Smooth muscle cell (in vitro differentiated cells): ENCODE data around the gene SLC12A6. TPM values are rescaled to one million over a fixed set of nuclear protein-coding genes. Genes with fewer than 3 reads are reported as not detected.
"Not testable (repeated sequence)": the region's sequence is repeated elsewhere in the genome, so short reads cannot be mapped to it uniquely, and the experiment has no call there.

Experiments used
- DNase-seq: peaks from one replicate; lab custom pipeline; 2025; ENCODE audit not compliant: unreplicated experiment; lab: John Stamatoyannopoulos, UW
- H2AFZ ChIP-seq: fragments of 200-600 bp; sonication (generic); 2 replicates; pipeline ENCODE4 v1.6.0; 2016; ENCODE audit warnings: antibody characterized with exemption, low read depth, mild to moderate bottlenecking
- H3F3A ChIP-seq: fragments of 200-600 bp; sonication (generic); 2 replicates; pipeline ENCODE4 v1.6.0; 2017; ENCODE audit warnings: antibody characterized with exemption, low read depth
- H3K27ac ChIP-seq: fragments of 200-600 bp; sonication (generic); 2 replicates; pipeline ENCODE4 v1.5.1; 2016; ENCODE audit warnings: low read depth, mild to moderate bottlenecking
- H3K27me3 ChIP-seq: fragments of 200-600 bp; sonication (generic); 2 replicates; pipeline ENCODE4 v1.6.1; 2016; ENCODE audit warnings: low read depth, mild to moderate bottlenecking
- H3K36me3 ChIP-seq: fragments of 200-600 bp; sonication (generic); 2 replicates; pipeline ENCODE4 v1.5.1; 2016; ENCODE audit warnings: low read depth
- H3K4me1 ChIP-seq: fragments of 200-600 bp; sonication (generic); 2 replicates; pipeline ENCODE4 v1.5.1; 2016; ENCODE audit warnings: low read depth
- H3K4me2 ChIP-seq: fragments of 200-600 bp; sonication (generic); 2 replicates; pipeline ENCODE4 v1.6.0; 2016; ENCODE audit warnings: mild to moderate bottlenecking
- H3K4me3 ChIP-seq: fragments of 200-600 bp; sonication (generic); 2 replicates; pipeline ENCODE4 v1.5.1; 2016; ENCODE audit warnings: mild to moderate bottlenecking
- H3K79me2 ChIP-seq: fragments of 200-600 bp; sonication (generic); 2 replicates; pipeline ENCODE4 v1.6.0; 2016; ENCODE audit warnings: low read depth, mild to moderate bottlenecking
- H3K9ac ChIP-seq: fragments of 200-600 bp; sonication (generic); 2 replicates; pipeline ENCODE4 v1.6.0; 2016; ENCODE audit warnings: low read depth
- H3K9me3 ChIP-seq: fragments of 200-600 bp; sonication (generic); replicated peaks from 2 replicates; pipeline ENCODE4 v1.5.1; 2016; ENCODE audit warnings: low read depth
- H4K20me1 ChIP-seq: fragments of 200-600 bp; sonication (generic); 2 replicates; pipeline ENCODE4 v1.6.0; 2016; ENCODE audit warnings: low read depth
- WGBS: methylation state at CpG from one replicate; pipeline ENCODE4 v1.1.7; 2016; ENCODE audit warnings: low lambda C conversion rate; 5-methylcytosine and 5-hydroxymethylcytosine counted together
- polyA plus RNA-seq: library from polyadenylated mRNA; unstranded; fragments of >200 nt; fragmentation: Nextera tagmentation; extraction: Ambion mirVana; gene quantifications from 2 replicates; pipeline ENCODE4 v1.2.1, GENCODE V29; 2016
- total RNA-seq: library from RNA; depleted of rRNA; stranded (reverse); fragments of >200 nt; gene quantifications from 2 replicates; pipeline ENCODE4 v1.2.3, GENCODE V29; 2014
- TF ChIP-seq, protein P1 (sequence below): fragments of 200-600 bp; sonication (generic); IDR thresholded peaks from 2 replicates; pipeline ENCODE4 v1.5.1; 2017; ENCODE audit warnings: borderline replicate concordance, mild to moderate bottlenecking, antibody characterized with exemption; ENCODE audit not compliant: insufficient read depth, poor library complexity, severe bottlenecking

SLC12A6 gene
- total and polyA plus RNA-seq, 2 experiments from 2014 or later, result 3.0 to 11.3 TPM

DNA sequence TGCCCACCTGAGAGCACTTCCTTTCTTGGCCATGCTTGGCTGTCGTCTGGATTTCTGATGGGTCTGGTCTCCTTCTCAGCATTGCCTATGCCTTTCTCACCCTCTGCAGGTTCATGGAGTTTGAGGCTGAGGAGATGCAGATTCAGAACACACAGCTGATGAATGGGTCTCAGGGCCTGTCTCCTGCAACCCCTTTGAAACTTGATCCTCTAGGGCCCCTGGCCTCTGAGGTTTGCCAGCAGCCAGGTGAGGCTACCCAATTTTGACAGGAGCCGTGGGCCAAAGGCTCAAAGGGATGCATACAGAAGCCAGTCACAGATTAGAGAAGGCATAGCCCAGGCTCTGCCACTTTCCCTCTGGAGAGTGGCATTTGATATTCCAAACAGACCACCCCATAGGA lies 16.0 kb upstream of the SLC12A6 start:
- H3K79me2 ChIP-seq, result no peaks in the 10 kb centered on the region
- no peaks in the 10 kb centered on the region for H4K20me1 ChIP-seq
- no peak overlapping the region for H2AFZ ChIP-seq
- no peaks in the 10 kb centered on the region for H3K27me3 ChIP-seq
- no peak for DNase-seq
- H3K9me3 ChIP-seq, result no peaks in the 10 kb centered on the region
- WGBS, result 70% methylated on average over 2 of the region's 2 CpGs
- TF ChIP-seq, protein P1, sequence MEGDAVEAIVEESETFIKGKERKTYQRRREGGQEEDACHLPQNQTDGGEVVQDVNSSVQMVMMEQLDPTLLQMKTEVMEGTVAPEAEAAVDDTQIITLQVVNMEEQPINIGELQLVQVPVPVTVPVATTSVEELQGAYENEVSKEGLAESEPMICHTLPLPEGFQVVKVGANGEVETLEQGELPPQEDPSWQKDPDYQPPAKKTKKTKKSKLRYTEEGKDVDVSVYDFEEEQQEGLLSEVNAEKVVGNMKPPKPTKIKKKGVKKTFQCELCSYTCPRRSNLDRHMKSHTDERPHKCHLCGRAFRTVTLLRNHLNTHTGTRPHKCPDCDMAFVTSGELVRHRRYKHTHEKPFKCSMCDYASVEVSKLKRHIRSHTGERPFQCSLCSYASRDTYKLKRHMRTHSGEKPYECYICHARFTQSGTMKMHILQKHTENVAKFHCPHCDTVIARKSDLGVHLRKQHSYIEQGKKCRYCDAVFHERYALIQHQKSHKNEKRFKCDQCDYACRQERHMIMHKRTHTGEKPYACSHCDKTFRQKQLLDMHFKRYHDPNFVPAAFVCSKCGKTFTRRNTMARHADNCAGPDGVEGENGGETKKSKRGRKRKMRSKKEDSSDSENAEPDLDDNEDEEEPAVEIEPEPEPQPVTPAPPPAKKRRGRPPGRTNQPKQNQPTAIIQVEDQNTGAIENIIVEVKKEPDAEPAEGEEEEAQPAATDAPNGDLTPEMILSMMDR, result no peak
- no peaks in the 10 kb centered on the region for H3K36me3 ChIP-seq
- H3K27ac ChIP-seq, result no peak overlapping the region
- H3K4me2 ChIP-seq, result no peak overlapping the region
- H3F3A ChIP-seq, result no peaks in the 10 kb centered on the region
- no peaks in the 10 kb centered on the region for H3K4me1 ChIP-seq
- no peak overlapping the region for H3K4me3 ChIP-seq
- no peak overlapping the region for H3K9ac ChIP-seq

DNA sequence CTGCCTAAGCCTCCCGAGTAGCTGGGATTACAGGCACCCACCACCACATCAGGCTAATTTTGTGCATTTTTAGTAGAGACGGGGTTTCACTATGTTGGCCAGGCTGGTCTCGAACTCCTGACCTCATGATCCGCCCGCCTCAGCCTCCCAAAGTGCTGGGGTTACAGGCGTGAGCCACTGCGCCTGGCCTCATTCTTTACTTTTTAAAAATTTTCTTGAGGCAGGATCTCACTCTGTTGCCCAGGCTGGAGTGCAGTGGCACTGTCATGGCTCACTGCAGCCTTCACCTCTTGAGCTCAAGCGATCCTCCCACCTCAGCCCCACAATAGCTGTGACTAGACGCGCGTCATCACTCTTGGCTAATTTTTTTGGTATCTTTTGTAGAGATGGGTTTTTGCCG lies 15.4 kb upstream of the SLC12A6 start:
- not testable (repeated sequence) for H2AFZ ChIP-seq, DNase-seq, H3K9ac ChIP-seq, H3K9me3 ChIP-seq, H4K20me1 ChIP-seq, H3K4me3 ChIP-seq, H3F3A ChIP-seq, H3K36me3 ChIP-seq, H3K79me2 ChIP-seq, H3K27me3 ChIP-seq, H3K4me1 ChIP-seq, H3K27ac ChIP-seq, H3K4me2 ChIP-seq
- WGBS, result 89% methylated on average over 11 of the region's 12 CpGs

DNA sequence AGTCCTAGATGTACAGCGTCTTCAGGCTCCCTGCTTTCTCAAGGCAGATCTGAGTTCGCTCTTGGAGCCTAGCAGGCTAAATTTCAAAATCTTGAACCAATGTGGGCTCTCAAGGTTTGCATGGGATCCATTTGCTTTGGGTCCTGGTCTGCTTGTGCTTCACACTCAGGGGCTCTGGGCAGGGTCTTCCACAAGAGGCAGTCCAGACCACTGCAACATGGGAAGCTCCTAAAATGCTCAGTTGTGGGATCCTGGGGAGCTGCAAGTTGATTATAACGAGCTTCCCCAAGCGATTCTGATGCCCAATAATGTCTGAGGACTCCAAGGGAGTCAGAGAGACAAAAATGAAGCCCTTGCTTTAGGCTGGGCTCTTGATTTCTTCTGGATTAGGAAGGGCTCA lies 12.2 kb upstream of the SLC12A6 start:
- Histone ChIP-seq H3K27ac (no peak overlapping the region), H4K20me1 (no peaks in the 10 kb centered on the region), H3K36me3 (no peaks in the 10 kb centered on the region), H3K27me3 (no peaks in the 10 kb centered on the region), H3K79me2 (no peaks in the 10 kb centered on the region), H3K4me2 (no peak overlapping the region), H2AFZ (no peak overlapping the region), H3F3A (no peaks in the 10 kb centered on the region), H3K4me1 (no peaks in the 10 kb centered on the region), H3K9me3 (no peaks in the 10 kb centered on the region), H3K4me3 (no peak overlapping the region), H3K9ac (no peak overlapping the region)
- DNase-seq, result no peak
- TF ChIP-seq, protein P1, result no peak
- 90% methylated on average over 4 of the region's 4 CpGs for WGBS

DNA sequence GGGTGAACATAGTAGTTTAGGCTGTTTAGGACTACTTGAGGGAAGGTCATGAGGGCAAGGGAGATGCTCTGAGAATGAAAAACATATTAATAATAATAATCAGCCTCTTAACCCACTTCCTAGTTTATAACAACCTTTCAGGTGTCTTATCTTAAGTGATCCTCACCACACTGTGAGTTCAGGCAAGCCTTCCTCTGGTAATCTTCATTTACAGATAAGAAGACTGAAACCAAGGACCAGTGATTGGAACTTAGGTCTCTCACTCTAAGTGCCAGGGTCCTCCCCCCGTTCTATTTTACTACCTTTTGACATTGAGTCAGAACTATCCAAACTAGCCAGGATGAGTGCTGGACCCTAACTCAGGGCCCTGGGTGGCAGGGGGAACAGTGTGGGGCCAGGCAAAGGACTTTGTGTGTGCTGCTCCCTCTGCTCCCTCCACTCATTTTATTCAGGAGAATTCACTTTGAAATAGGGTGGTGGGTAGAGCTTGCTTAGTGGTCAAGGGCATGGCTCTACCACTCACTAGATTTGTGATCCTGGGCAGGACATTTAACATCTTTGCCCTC lies 11.2 kb upstream of the SLC12A6 start:
- Histone ChIP-seq H3K4me2 (no peak overlapping the region), H3K79me2 (no peaks in the 10 kb centered on the region), H3K27me3 (no peaks in the 10 kb centered on the region), H3F3A (no peaks in the 10 kb centered on the region), H2AFZ (no peak overlapping the region), H3K4me3 (no peak overlapping the region), H3K9ac (no peak overlapping the region), H3K27ac (no peak overlapping the region), H3K36me3 (no peaks in the 10 kb centered on the region), H4K20me1 (no peaks in the 10 kb centered on the region), H3K9me3 (no peaks in the 10 kb centered on the region), H3K4me1 (no peaks in the 10 kb centered on the region)
- no peak for DNase-seq
- 71% methylated on average over 1 of the region's 1 CpG for WGBS
- TF ChIP-seq, protein P1, result no peak
